Vagina (tissue), 2 donors: ENCODE results near the gene SAMHD1. TPM values are rescaled to one million over a fixed set of nuclear protein-coding genes. Genes with fewer than 3 reads are reported as not detected.

ENCODE experiments used
- DNase-seq, 2 donors: peaks; one replicate each; pipeline ENCODE4 v3.0.0-alpha.2; 2017; ENCODE audit errors: extremely low spot score in 2 of 2
- H3K27ac ChIP-seq: fragments of 200-600 bp; sonication (generic); one replicate; pipeline ENCODE4 v1.5.1; 2019
- H3K27me3 ChIP-seq: fragments of 200-600 bp; sonication (generic); one replicate; pipeline ENCODE4 v1.5.1; 2019
- H3K36me3 ChIP-seq, 2 donors: fragments of 200-600 bp; sonication (generic); one replicate each; pipeline ENCODE4 v1.5.1; 2017 to 2019
- H3K4me1 ChIP-seq: fragments of 200-600 bp; sonication (generic); one replicate; pipeline ENCODE4 v1.5.1; 2019
- H3K4me3 ChIP-seq, 2 donors: fragments of 200-600 bp; sonication (generic); 1 replicate in 1 of 2; 2 replicates in 1 of 2; pipeline ENCODE4 v1.5.1; 2016 to 2019
- H3K9me3 ChIP-seq: fragments of 200-600 bp; sonication (generic); one replicate; pipeline ENCODE4 v1.5.1; 2019
- POLR2A ChIP-seq, 2 donors: fragments of 450-650 bp; IDR thresholded peaks; one replicate each; pipeline ENCODE4 v1.6.1; 2017; ENCODE audit warnings: antibody characterized with exemption in 2 of 2, mild to moderate bottlenecking in 2 of 2, moderate library complexity in 2 of 2
- POLR2AphosphoS5 ChIP-seq, 2 donors: sonication (generic); formaldehyde crosslinking; IDR thresholded peaks; one replicate each; pipeline ENCODE4 v1.9.0; 2017; ENCODE audit warnings: antibody characterized with exemption in 2 of 2, mild to moderate bottlenecking in 2 of 2, low read depth in 1 of 2; ENCODE audit not compliant: insufficient read depth in 1 of 2
- intact Hi-C: fragments of 100-400 bp; cut with DNase I; formaldehyde crosslinking; loops from one replicate; pipeline ENCODE4 v1.15.1; 2023
- total RNA-seq: library from RNA; depleted of rRNA; stranded (reverse); fragments of >200 nt; gene quantifications from one replicate; pipeline ENCODE4 v1.2.3, GENCODE V29; 2016
- TF ChIP-seq, protein P1 (sequence below), 3 experiments: fragments of 450-650 bp in 2 of 3; fragments of 200-600 bp in 1 of 3; sonication (generic) in 1 of 3; IDR thresholded peaks; one replicate each; pipeline ENCODE4 v1.5.1; 2017 to 2019; ENCODE audit warnings: antibody characterized with exemption in 3 of 3, mild to moderate bottlenecking in 2 of 3, moderate library complexity in 2 of 3

The SAMHD1 gene
- total RNA-seq, 1 donor from 2014 or later, result 142 TPM

DNA sequence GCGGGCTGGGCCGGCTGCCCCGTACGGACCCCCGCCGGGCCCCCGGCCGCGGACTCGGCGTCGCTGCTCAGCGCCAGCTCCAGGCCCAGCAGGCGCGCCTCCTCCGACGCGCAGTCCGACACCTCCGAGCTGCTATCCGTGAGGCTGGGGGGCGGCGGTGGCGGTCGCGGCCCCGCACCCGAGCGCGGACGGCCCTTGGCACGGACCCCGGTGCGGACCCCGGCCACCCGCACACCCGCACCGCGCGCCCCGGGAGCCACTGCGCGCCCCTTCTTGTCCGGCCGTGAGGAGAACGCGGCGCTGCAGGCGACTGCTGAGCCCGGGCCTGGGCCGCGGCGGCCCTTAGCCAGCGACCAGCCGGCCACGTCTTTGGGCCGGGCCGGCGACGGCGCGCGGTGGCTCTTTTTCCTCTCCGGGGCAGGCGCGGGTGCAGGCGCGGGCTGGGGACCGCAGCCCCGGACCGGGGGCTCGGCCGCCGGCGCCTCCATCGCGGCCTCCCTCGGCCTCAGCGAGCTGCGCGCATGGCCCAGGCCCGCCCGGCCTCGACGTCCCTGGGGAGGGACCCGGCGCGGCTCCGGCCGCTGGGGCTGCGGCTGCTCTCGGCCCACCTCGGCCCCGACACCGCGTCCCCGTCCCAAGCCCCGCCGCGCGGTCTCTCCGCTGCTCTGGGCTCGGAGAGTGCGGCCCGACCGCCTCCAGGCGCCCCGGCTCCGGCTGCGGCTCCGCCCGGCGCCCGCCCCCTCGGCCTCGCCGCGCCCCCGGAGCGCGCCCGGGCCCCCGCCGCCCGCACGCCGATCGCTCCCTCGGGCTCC lies 88.4 kb downstream of the SAMHD1 start:
- no peak for DNase-seq
- Histone ChIP-seq H3K4me3 (peak overlapping the region; percentile 72 to 93), H3K9me3 (no peaks in the 10 kb centered on the region), H3K4me1 (peaks cover 51% of the 10 kb centered on the region), H3K27ac (peak overlapping the region; percentile 97), H3K36me3 (no peaks in the 10 kb centered on the region), H3K27me3 (no peaks in the 10 kb centered on the region)
- intact Hi-C loops, result loop anchor here (5.0 to 10.0 kb wide), 3 partner anchors 48 to 288 kb away; partner anchors contain the start of genes DSN1 and TGIF2
- TF ChIP-seq POLR2A (IDR thresholded peaks at IDR 0.05), result peak; percentile 41 to 55
- TF ChIP-seq, protein P1, sequence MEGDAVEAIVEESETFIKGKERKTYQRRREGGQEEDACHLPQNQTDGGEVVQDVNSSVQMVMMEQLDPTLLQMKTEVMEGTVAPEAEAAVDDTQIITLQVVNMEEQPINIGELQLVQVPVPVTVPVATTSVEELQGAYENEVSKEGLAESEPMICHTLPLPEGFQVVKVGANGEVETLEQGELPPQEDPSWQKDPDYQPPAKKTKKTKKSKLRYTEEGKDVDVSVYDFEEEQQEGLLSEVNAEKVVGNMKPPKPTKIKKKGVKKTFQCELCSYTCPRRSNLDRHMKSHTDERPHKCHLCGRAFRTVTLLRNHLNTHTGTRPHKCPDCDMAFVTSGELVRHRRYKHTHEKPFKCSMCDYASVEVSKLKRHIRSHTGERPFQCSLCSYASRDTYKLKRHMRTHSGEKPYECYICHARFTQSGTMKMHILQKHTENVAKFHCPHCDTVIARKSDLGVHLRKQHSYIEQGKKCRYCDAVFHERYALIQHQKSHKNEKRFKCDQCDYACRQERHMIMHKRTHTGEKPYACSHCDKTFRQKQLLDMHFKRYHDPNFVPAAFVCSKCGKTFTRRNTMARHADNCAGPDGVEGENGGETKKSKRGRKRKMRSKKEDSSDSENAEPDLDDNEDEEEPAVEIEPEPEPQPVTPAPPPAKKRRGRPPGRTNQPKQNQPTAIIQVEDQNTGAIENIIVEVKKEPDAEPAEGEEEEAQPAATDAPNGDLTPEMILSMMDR (IDR thresholded peaks at IDR 0.05), result no peak

DNA sequence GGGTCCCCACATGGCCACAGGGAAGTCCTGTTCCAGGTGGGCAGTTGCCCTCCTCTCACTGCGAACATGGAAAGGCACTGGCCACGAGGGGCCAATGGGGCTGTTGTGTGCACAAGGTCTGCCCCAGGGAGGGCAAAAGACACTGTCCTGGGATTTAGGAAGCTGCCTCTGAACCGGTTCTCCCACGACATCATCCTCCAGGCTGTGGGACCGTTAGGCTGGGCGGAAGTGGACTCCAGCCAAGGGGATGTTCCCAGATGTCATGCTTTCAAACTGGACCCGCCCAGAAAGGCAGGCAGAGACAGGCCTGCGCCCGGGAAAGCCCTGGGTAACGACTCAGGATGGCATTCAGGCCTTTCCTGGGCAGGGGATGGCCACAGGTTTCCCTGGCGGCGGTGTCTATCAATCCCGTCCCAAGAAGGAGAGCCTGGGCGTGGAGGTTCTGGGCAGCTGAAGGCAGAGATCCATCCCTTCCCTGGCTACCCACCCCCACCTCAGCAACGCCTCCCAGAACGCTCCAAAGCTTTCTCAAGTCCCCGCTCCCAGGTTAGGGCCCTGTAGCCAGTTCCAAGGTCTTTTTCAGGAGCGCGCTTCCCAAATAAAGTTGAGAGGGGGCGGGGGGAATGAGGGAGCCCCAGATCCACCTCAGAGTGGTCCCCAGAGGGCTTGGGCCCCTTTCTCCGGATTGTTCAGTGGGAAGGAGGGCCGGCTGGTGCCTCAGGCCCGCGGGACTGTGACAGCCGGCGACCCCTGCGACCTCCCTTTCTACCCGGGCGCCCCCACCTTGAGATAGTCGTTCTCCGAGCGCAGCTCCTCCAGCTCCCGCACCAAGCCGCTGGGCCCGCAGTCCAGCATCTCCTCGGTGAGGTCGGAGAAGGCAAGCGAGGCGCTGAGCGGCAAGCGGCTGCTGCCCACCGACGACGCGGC lies 89.4 kb downstream of the SAMHD1 start:
- H3K36me3 ChIP-seq, result no peaks in the 10 kb centered on the region
- no peaks in the 10 kb centered on the region for H3K27me3 ChIP-seq
- H3K27ac ChIP-seq, result peak overlapping the region; percentile 97
- DNase-seq, result peak in 1 of 2 donors; percentile 96
- intact Hi-C loops, result loop anchor here (5.0 to 10.0 kb wide), 3 partner anchors 47 to 287 kb away; partner anchors contain the start of genes DSN1 and TGIF2
- H3K4me3 ChIP-seq, result peak overlapping the region; percentile 72 to 93
- peak in 1 of 2 donors; percentile 88 for TF ChIP-seq POLR2A (IDR thresholded peaks at IDR 0.05)
- TF ChIP-seq, protein P1 (IDR thresholded peaks at IDR 0.05), result no peak
- peak; percentile 92 to 98 for TF ChIP-seq POLR2AphosphoS5 (IDR thresholded peaks at IDR 0.05; ENCODE audit: insufficient read depth in 1 of 2, low read depth in 1 of 2)
- peaks cover 60% of the 10 kb centered on the region for H3K4me1 ChIP-seq
- H3K9me3 ChIP-seq, result no peaks in the 10 kb centered on the region

DNA sequence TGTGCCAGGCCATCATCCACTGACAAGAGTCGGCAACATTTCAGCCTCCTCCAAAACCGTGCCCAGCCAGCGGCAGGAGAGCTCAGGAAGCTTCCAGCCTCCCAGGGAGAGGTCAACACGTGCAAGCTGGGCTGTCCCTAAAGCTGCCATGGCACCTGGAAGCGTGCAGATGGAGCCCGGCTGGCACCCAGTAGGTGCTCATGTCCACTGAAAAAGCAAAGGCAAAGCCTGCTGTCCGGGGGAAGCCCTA lies 90.0 kb downstream of the SAMHD1 start:
- Histone ChIP-seq H3K27me3 (no peaks in the 10 kb centered on the region), H3K36me3 (no peaks in the 10 kb centered on the region), H3K9me3 (no peaks in the 10 kb centered on the region), H3K4me1 (peaks cover 66% of the 10 kb centered on the region), H3K4me3 (peak overlapping the region; percentile 72 to 93), H3K27ac (peak overlapping the region; percentile 97)
- DNase-seq, result no peak
- intact Hi-C loops, result loop anchor here (5.0 to 10.0 kb wide), 3 partner anchors 47 to 287 kb away; partner anchors contain the start of genes DSN1 and TGIF2
- TF ChIP-seq POLR2A (IDR thresholded peaks at IDR 0.05) (no peak), POLR2AphosphoS5 (IDR thresholded peaks at IDR 0.05; ENCODE audit: insufficient read depth in 1 of 2, low read depth in 1 of 2) (no peak)
- TF ChIP-seq, protein P1 (IDR thresholded peaks at IDR 0.05), result no peak

DNA sequence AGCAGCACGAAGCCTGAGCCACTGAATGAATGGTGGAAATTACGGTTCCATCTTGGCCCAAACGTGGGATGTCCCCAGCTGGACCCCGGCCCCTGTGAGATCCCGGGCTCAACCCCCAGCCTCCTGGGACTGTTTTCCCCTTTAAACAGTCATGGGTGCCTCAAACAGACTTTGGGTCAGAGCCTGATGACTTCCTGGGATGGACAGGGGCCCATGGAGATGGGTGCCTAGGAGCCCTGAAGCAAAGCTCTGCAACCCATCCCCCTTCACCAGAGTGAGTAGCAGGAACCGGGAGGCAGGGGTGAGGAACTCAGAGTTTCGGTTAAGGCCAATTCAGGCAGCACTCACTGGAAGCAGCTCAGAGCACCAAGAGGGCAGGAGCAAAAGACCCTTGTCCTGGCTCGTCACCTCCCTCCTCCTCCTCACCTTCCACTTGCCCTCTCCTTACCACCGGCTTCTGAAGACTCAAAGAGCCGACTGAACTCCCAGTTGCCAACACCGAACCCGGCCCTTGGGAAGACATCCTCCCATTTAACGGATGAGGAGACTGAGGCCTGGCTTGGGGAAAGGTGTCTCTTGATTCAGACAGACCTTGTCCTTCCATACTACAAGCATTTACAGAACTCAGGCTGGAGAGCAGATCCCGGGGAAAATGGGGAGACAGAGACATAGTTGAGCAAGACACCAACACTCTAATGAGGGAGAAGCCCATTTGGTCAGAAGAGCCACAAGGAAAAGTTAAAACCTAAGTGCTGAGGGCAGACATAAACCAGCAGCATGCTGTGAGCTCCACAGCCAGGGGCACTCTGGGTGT lies 90.5 kb downstream of the SAMHD1 start:
- no peak for TF ChIP-seq POLR2AphosphoS5 (IDR thresholded peaks at IDR 0.05; ENCODE audit: insufficient read depth in 1 of 2, low read depth in 1 of 2)
- TF ChIP-seq POLR2A (IDR thresholded peaks at IDR 0.05), result no peak
- TF ChIP-seq, protein P1 (IDR thresholded peaks at IDR 0.05), result no peak
- H3K9me3 ChIP-seq, result no peaks in the 10 kb centered on the region
- H3K27ac ChIP-seq, result peak overlapping the region; percentile 97
- H3K27me3 ChIP-seq, result no peaks in the 10 kb centered on the region
- H3K36me3 ChIP-seq, result no peaks in the 10 kb centered on the region
- H3K4me1 ChIP-seq, result peaks cover 71% of the 10 kb centered on the region
- peak overlapping the region; percentile 72 to 93 for H3K4me3 ChIP-seq
- DNase-seq, result no peak
- intact Hi-C loops, result loop anchor here (5.0 to 10.0 kb wide), 3 partner anchors 46 to 286 kb away; partner anchors contain the start of genes DSN1 and TGIF2
